DND-41 (cell line): ENCODE data around the gene FBXW5.

Experiments used
- ATAC-seq: fragments of 200-7000 bp; cut with Tn5 transposase; 3 replicates; pipeline ENCODE4 v1.9.1; 2021; ENCODE audit warnings: low read depth; ENCODE audit not compliant: insufficient read depth
- DNase-seq: peaks from one replicate; pipeline ENCODE4 v3.0.0-alpha.2; 2020
- H2AFZ ChIP-seq: 2 replicates; pipeline ENCODE4 v1.6.0; 2012; ENCODE audit warnings: low read depth, low read length
- H3K27ac ChIP-seq: 2 replicates; pipeline ENCODE4 v1.5.1; 2012; ENCODE audit warnings: low read length, inconsistent platforms
- H3K27me3 ChIP-seq: fragments of 200-600 bp; sonication (generic); 2 replicates; pipeline ENCODE4 v1.6.0; 2012; ENCODE audit warnings: low read length, mild to moderate bottlenecking, inconsistent platforms; ENCODE audit not compliant: insufficient read depth, poor library complexity
- H3K36me3 ChIP-seq: 2 replicates; pipeline ENCODE4 v1.5.1; 2012; ENCODE audit warnings: low read length, inconsistent platforms; ENCODE audit not compliant: insufficient read depth
- H3K4me1 ChIP-seq: 2 replicates; pipeline ENCODE4 v1.5.1; 2012; ENCODE audit warnings: mild to moderate bottlenecking, low read length; ENCODE audit not compliant: insufficient read depth
- H3K4me2 ChIP-seq: 2 replicates; pipeline ENCODE4 v1.6.0; 2012; ENCODE audit warnings: mild to moderate bottlenecking, moderate library complexity, low read length, inconsistent platforms; ENCODE audit not compliant: insufficient read depth
- H3K4me3 ChIP-seq, 2 experiments: fragments of 200-600 bp in 1 of 2; shearing (Covaris generic) in 1 of 2; 2 replicates each; pipeline ENCODE4 v1.5.1; 2012 to 2016; ENCODE audit warnings: inconsistent platforms in 2 of 2, low read length in 2 of 2, mild to moderate bottlenecking in 2 of 2, low read depth in 1 of 2, moderate library complexity in 1 of 2
- H3K79me2 ChIP-seq: 2 replicates; pipeline ENCODE4 v1.6.0; 2012; ENCODE audit warnings: low read length, inconsistent platforms; ENCODE audit not compliant: insufficient read depth
- H3K9ac ChIP-seq: 2 replicates; pipeline ENCODE4 v1.6.0; 2012; ENCODE audit warnings: low read depth, mild to moderate bottlenecking, inconsistent platforms, low read length, moderate library complexity
- H3K9me3 ChIP-seq: 2 replicates; pipeline ENCODE4 v1.5.1; 2012; ENCODE audit warnings: low read length, moderate library complexity, mild to moderate bottlenecking, inconsistent platforms; ENCODE audit not compliant: insufficient read depth, severe bottlenecking
- H4K20me1 ChIP-seq: 2 replicates; pipeline ENCODE4 v1.6.0; 2012; ENCODE audit warnings: low read length; ENCODE audit not compliant: insufficient read depth
- CTCF ChIP-seq: IDR thresholded peaks from 2 replicates; pipeline ENCODE4 v1.5.1; 2012; ENCODE audit warnings: borderline replicate concordance, low read length, moderate library complexity, mild to moderate bottlenecking; ENCODE audit not compliant: poor library complexity, severe bottlenecking; ENCODE audit errors: extremely low read depth
- EZH2 ChIP-seq: IDR thresholded peaks from 3 replicates; pipeline ENCODE4 v1.6.1; 2012; ENCODE audit warnings: borderline replicate concordance, low read depth, mild to moderate bottlenecking, moderate library complexity, low read length, inconsistent platforms; ENCODE audit not compliant: severe bottlenecking

Gene FBXW5

GRCh38 chr9:136942112-136942880 is 2.2 kb downstream of the FBXW5 start:
- no peaks in the 10 kb centered on the region for H3K9me3 ChIP-seq
- H3K4me1 ChIP-seq, result peaks cover 27% of the 10 kb centered on the region
- H3K4me3 ChIP-seq, result peak overlapping the region in 1 of 2 experiments; percentile 30; a peak in 1 of 4 replicates
- H3K27me3 ChIP-seq, result no peaks in the 10 kb centered on the region
- H3K27ac ChIP-seq, result no peak overlapping the region
- peaks cover 23% of the 10 kb centered on the region for H3K79me2 ChIP-seq
- DNase-seq, result no peak
- H2AFZ ChIP-seq, result no peak overlapping the region
- TF ChIP-seq CTCF (no peak), EZH2 (no peak)
- peaks cover 41% of the 10 kb centered on the region for H3K36me3 ChIP-seq
- no peak for ATAC-seq
- peak overlapping the region; percentile 91 for H3K4me2 ChIP-seq
- peaks cover 23% of the 10 kb centered on the region for H4K20me1 ChIP-seq
- peak overlapping the region; percentile 89; the same call in 1 of the 2 replicates for H3K9ac ChIP-seq

GRCh38 chr9:136941231-136942111 is 3.1 kb downstream of the FBXW5 start:
- peaks cover 23% of the 10 kb centered on the region for H3K79me2 ChIP-seq
- ATAC-seq, result no peak
- H3K9ac ChIP-seq, result no peak overlapping the region
- H3K27ac ChIP-seq, result no peak overlapping the region
- peaks cover 23% of the 10 kb centered on the region for H4K20me1 ChIP-seq
- no peak for DNase-seq
- no peak overlapping the region for H2AFZ ChIP-seq
- H3K9me3 ChIP-seq, result no peaks in the 10 kb centered on the region
- H3K27me3 ChIP-seq, result no peaks in the 10 kb centered on the region
- H3K4me3 ChIP-seq, result no peak overlapping the region
- peaks cover 44% of the 10 kb centered on the region for H3K36me3 ChIP-seq
- TF ChIP-seq EZH2, result no peak
- H3K4me2 ChIP-seq, result no peak overlapping the region
- peaks cover 27% of the 10 kb centered on the region for H3K4me1 ChIP-seq

- H3K27me3 ChIP-seq, result no peaks in the 10 kb centered on the region
- H3K4me3 ChIP-seq, result no peak overlapping the region
- H2AFZ ChIP-seq, result no peak overlapping the region
- peaks cover 23% of the 10 kb centered on the region for H4K20me1 ChIP-seq
- H3K79me2 ChIP-seq, result peaks cover 23% of the 10 kb centered on the region
- H3K9me3 ChIP-seq, result no peaks in the 10 kb centered on the region
- no peak for DNase-seq
- ATAC-seq, result no peak
- peaks cover 44% of the 10 kb centered on the region for H3K36me3 ChIP-seq
- H3K4me1 ChIP-seq, result peaks cover 27% of the 10 kb centered on the region
- no peak overlapping the region for H3K9ac ChIP-seq
- H3K27ac ChIP-seq, result no peak overlapping the region
- TF ChIP-seq EZH2, result no peak
- no peak for TF ChIP-seq CTCF
- no peak overlapping the region for H3K4me2 ChIP-seq
These were observed 3.9 kb downstream of the FBXW5 start for GRCh38 chr9:136940526-136941230.
